ENCODE results near the gene MIS12. TPM values are rescaled to one million over a fixed set of nuclear protein-coding genes. Genes with fewer than 3 reads are reported as not detected.
A peak's percentile ranks its signal among the peaks of the same experiment; 100 is the strongest.

The MIS12 gene, protein sequence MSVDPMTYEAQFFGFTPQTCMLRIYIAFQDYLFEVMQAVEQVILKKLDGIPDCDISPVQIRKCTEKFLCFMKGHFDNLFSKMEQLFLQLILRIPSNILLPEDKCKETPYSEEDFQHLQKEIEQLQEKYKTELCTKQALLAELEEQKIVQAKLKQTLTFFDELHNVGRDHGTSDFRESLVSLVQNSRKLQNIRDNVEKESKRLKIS
- 25.8 and 26.2 TPM in 2 replicates for total RNA-seq (2014; rRNA removed; shearing (Covaris generic))
- polyA plus RNA-seq (2015; cell fraction: cytosol; rRNA removed): 13.7 and 17.0 TPM in 2 replicates
- 53.0 and 159 TPM in 2 replicates for polyA plus RNA-seq (2015; cell fraction: nucleus; rRNA removed)

DNA sequence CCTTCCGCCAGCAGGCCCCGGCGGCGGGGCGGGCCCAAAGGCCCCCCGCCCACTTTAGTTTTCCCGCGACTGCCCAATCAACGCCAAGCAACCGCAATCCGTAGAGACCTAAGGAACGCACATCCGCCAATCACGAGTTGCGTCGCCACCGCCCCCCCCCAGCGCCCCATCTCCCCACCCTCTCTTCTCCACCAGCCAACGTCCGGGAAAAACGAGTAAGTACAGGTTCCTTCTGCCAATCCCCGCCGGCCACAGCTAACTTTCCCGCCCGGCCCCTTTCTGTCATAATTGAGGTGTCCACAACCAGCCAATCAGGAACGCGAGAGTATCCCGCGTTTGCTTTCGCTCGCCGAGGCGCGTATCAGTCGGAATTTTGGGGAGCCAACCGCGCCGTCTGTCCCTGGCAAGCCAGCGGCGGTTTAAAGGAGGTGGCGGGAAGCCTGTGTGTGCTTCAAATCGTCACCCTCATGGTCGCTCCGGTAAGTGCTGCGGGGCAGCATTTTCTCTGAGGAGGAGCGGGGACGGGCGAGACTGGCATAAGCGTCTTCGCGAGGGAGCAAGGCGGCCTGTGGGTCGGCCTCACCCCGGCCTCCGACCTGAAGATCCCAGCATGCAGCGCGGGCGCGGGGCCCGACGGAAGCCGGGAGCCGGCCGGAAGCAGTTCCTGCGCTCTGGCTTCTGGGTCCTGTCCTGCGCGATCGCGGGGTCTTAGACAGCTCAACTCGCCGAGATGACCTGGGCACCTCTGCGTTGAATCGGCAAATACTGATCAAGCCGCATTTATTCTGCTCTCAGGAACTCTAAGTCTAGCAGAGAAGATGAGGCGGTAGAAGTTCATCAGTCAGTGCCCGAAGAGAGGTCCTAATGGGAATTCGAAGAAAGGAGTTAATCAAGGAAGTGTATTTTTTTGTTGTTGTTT is at the start of gene MIS12:
MIS12 (plus strand) TSS at position 361 of the 919 bp plus-strand sequence. CDS start 2,297 bp downstream, outside the sequence.
- in situ Hi-C loops (cut with HindIII; ENCODE audit: low pct_unique_long_range_greater_than_20kb, low sequenced_read_pairs): no loop called here
- peak; percentile 99 for DNase-seq (ENCODE audit: low read depth, low spot score)

DNA sequence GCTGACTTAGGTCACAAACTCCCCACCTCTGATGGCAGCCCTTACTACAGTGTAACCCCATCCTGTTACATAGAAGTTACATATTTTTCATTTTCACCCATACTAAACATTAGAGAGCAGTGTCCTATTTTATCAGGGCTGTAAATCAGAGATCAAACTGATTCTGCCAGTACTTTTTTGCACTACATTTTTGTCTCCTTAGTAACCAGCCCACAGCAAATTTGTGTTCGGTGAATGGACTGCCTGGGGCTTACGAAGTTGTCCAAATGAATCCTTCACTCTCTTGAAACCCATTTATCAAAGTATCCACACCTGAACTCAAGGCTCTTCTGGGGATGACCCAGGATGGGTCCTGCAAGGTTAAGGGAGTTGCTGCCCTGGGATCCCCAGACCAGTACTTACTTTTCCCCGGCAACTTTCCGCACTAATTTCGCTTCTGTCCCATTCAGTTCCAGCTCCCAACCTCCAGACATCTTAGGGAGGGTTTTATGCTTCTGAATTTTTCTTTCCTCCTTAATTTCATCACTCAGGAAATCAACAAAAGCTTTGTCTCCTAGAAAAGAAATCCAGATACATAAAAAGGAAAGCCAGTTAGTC is 48.5 kb upstream of the MIS12 start:
- no peak for DNase-seq (ENCODE audit: low read depth, low spot score)
- in situ Hi-C loops (cut with HindIII; ENCODE audit: low pct_unique_long_range_greater_than_20kb, low sequenced_read_pairs): no loop called here

DNA sequence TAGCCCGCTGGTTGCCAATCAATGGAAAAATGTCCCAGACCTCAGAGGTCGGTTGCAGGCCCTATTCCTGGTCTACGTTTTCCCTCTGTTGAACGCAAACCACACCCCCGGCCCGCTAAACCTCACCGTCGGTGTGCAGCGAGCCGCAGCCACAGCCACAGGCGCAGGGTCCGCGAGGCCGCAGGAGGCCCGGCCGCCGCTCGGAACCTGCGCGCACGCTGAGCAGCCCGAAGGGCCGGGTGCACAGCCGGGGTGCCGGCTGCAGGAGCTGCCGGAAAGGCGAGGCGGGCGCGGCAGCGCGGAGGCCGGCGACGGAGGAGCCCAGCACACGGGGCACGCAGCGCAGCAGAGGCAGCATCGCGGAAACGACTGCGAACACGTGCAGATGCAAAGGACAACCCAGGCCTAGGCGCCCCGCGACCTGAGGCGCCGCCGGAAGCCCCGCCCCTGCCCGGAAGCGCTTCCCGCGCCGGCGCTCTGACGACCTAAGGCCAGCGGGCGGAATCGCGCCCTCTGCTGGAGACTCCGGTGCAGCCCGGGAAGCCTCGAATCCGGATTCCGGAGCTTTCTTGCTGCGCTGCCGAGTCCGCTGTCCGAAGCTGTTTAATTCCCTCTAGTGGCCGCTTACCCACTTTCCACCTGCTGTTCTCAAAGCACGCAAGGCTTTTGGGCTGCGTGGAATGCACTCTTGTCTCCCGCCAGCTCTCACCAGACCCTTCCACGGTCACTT is 47.5 kb upstream of the MIS12 start, which contains the start of gene C1QBP:
C1QBP (minus strand) TSS at position 440 of the 730 bp plus-strand sequence; CDS start at position 358, 82 bp downstream.
- peak; percentile 93 for DNase-seq (ENCODE audit: low read depth, low spot score)
- in situ Hi-C loops (cut with HindIII; ENCODE audit: low pct_unique_long_range_greater_than_20kb, low sequenced_read_pairs): no loop called here

DNA sequence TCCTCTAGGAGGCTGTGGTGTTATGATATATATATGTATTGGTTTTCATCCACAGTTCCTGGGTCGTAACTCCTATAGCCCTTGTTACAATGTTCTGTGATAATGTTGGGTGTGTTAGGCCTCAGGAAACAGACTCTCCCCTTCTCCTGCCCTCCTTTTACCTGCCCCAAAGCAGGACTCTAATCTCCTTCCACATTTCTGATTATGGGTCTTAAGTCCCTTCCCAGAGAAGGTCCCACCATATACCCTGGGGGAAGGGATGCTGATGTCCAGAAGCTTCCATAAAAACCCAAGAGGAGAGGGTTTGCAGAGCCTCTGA is 47.0 kb upstream of the MIS12 start:
- DNase-seq (ENCODE audit: low read depth, low spot score): no peak

DNA sequence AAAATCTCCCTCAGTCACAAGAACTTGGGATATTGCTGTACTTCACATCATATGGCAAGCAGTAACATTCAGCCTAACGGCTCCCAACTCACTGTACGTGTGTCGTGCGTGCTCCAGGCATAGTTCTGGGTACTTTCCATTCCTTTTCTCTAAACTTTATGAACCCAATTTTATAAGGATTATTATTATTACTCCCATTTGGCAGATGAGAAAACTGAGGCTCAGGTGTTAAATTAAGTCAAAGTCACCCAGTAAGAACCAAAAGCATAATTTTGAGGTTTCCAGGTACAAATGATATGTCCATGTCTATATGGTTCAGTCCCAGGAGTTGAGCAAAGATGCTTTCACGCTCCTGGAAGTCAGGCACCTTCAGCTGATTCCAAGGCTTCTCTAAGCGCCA is 42.6 kb upstream of the MIS12 start:
- no peak for DNase-seq (ENCODE audit: low read depth, low spot score)
- in situ Hi-C loops (cut with HindIII; ENCODE audit: low pct_unique_long_range_greater_than_20kb, low sequenced_read_pairs): no loop called here

More for the DNA sequence above, 47.0 kb upstream of the MIS12 start:
- in situ Hi-C loops (cut with HindIII; ENCODE audit: low pct_unique_long_range_greater_than_20kb, low sequenced_read_pairs): no loop called here

DNA sequence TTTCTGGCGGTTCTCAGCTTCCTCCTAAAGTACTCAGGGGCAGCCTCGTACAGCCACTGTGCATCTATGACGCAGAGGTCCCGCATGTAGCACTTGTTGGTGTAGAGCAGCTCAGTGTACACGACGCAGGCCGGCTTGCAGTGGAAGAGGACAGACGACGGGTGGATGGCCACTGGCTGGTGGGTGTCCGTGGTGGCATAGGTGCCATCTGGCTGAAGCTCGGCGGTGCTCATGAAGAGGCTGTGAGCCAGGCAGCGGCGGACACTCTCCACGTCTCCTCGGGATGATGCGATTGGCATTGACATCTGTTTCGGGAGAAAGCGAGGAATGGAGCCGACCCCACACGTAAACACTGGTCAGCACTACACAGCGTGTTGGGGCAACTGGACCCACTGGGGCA is 42.2 kb upstream of the MIS12 start:
- in situ Hi-C loops (cut with HindIII; ENCODE audit: low pct_unique_long_range_greater_than_20kb, low sequenced_read_pairs): no loop called here

DNA sequence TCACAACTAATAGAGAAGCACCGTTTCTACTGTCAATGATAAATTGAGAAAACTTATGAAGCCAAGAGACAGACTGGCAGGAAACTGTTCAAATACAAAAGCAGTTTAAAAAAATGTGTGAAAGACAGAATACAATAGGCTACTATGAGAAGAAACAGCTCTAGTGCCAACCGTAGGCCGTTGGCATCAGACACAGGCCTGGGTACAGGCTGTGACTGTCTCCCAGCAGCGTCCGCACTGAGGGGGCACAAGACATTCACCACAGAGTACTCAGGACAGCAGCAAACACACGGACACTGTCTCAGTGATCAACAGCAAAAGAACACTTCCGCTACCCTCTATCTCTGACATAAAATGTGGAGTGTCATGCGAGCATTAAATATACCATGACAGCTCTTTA is 39.6 kb upstream of the MIS12 start:
- no peak for DNase-seq (ENCODE audit: low read depth, low spot score)
- in situ Hi-C loops (cut with HindIII; ENCODE audit: low pct_unique_long_range_greater_than_20kb, low sequenced_read_pairs): no loop called here

More for the DNA sequence above, 42.2 kb upstream of the MIS12 start:
- DNase-seq (ENCODE audit: low read depth, low spot score): no peak

DNA sequence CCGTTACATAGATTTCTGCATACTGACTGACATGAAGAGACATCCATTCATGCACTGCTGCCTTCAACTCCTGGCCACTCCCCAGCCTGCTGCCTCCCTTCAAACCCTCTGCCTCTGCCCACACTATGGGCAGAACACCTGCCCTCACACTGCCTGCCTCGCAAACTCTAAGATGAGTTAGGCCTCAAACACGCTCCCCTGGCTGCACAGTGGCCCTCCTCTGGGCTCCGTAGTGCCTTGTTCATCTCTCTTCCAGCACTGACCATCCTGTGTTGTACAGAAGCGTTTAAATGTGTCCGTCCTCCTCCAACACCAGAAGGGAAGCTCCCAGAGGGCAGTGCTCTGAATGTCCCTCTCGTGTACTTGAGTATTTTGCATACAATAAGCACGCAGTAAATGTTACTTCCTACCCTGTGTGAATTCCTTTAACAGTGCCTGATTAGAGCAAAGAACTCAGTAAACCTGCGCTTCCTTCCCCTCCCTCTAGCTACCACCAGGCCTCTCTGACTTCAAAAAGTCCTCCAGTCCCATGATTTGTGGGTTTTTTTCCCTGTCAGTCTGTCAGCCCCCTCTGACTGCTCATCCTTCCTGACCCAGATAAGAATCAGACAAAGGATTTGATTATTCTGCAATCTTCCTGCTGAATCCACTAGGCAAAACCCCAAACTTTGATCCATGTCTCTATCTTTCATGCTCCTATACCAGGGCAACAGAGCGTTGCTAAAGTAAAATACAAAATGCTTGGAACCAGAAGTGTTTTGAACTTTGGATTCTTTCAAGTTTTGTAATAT is 21.5 kb upstream of the MIS12 start:
- DNase-seq (ENCODE audit: low read depth, low spot score): peak; percentile 91
- in situ Hi-C loops (cut with HindIII; ENCODE audit: low pct_unique_long_range_greater_than_20kb, low sequenced_read_pairs): no loop called here

DNA sequence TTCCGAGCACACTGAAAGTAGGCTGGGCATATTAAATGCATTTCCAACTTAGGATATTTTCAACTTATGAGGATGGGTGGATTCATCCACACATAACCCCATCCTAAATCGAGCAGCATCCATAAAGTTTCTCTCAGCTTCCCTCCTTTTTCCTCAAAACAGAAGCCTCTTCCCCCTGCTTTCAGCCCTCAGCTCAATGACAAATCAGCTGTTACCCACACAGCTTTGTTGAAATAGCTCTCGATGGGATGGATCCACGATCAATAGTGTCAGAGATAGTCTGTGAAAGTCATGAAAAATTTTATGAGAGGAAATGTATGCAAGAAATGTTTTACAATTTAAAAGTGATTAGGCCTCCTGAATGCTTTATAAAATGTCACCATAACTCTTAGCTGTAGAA is 20.1 kb upstream of the MIS12 start:
- in situ Hi-C loops (cut with HindIII; ENCODE audit: low pct_unique_long_range_greater_than_20kb, low sequenced_read_pairs): no loop called here
- DNase-seq (ENCODE audit: low read depth, low spot score): no peak

DNA sequence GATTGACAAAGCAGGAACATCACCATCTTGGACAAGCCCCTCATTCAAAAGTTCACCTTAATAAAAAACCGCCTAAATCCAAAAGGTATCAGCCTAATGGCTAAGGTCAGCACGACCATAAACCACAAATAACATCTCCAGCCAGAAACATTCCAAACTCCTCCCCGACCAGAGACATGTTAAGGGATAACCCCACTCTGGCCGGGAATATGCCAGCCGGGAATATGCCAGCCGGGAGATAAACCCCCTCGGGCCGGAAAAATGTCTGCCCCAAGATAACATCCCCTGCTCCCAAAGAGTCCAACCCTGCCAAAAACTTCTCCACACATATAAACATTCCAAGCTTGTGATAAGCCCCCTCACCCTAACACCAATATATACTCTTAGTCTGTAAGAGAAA is 18.9 kb upstream of the MIS12 start:
- in situ Hi-C loops (cut with HindIII; ENCODE audit: low pct_unique_long_range_greater_than_20kb, low sequenced_read_pairs): no loop called here
- DNase-seq (ENCODE audit: low read depth, low spot score): no peak

DNA sequence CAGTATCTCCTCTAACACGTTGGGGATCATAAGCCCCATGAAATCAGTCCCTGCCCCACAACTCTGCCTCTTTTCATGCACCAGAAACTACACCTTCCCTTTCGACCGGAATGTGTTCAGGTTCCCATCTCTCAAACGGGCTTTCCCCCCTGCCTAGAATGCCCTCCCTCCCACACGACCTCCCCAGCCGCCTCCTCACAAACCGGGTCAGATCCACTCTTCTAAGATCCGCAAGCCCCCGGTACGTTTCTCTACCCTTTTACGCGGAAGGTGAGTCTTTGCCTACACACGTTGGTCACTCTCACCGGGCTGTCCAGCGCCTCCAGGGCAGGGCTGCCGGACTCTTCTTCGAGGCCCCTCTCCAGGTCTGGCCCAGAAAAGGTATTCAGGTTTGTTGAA is 18.3 kb upstream of the MIS12 start:
- in situ Hi-C loops (cut with HindIII; ENCODE audit: low pct_unique_long_range_greater_than_20kb, low sequenced_read_pairs): no loop called here
- no peak for DNase-seq (ENCODE audit: low read depth, low spot score)

DNA sequence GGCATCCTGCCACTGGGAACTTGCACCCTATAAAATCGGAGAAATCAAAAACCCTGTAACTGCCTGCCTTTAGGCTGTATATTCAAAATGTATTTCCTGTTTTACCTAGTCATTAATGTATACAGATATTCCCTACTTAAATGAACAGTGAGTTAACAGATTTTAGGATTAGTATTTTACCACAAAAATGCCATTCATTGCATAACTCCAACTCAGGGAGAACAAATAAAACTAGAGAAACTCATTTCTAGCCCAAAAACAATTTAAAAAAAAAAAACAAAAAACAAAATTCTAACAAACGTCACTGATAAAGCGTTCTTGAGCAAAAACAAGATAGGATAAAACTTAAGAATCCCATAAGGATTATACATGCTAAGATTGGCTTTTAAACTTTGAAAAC is 13.9 kb upstream of the MIS12 start:
- DNase-seq (ENCODE audit: low read depth, low spot score): no peak
- in situ Hi-C loops (cut with HindIII; ENCODE audit: low pct_unique_long_range_greater_than_20kb, low sequenced_read_pairs): no loop called here

DNA sequence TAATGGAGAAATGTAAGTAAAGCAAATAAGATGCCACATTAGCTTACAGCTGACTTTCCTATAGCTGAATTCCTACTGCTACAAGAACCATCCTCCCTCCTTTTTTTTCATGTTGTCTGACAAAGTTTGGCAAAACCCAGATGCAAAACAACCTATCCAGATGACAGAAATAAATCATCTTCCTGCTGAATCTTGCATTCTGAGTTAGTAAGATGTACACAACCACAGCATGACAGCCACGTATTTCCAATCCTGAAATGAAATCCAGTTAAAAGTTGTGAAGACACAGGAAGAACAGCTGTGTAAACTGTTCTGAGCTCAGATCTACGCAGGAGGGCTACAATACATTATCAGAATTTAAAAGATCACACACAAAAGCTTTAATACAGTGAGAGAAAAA is 12.5 kb upstream of the MIS12 start:
- in situ Hi-C loops (cut with HindIII; ENCODE audit: low pct_unique_long_range_greater_than_20kb, low sequenced_read_pairs): no loop called here
- DNase-seq (ENCODE audit: low read depth, low spot score): no peak

DNA sequence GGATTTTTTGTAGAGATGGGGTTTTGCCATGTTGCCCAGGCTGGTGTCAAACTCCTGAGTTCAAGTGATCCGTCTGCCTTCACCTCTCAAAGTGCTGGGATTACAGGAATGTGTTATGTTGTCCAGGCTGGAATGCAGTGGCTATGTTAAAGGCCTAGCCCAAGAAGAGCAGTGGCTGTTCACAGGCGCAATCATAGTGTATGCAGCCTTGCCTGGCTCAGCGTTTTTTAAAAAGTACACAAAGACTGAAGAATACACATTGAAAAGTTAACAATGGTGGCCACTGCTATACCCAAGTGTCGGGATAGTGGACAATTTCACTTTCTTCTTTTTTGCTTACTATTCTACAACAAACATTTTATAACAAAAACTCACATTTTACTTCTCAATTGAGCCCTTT is 7.4 kb upstream of the MIS12 start:
- no peak for DNase-seq (ENCODE audit: low read depth, low spot score)
- in situ Hi-C loops (cut with HindIII; ENCODE audit: low pct_unique_long_range_greater_than_20kb, low sequenced_read_pairs): no loop called here

DNA sequence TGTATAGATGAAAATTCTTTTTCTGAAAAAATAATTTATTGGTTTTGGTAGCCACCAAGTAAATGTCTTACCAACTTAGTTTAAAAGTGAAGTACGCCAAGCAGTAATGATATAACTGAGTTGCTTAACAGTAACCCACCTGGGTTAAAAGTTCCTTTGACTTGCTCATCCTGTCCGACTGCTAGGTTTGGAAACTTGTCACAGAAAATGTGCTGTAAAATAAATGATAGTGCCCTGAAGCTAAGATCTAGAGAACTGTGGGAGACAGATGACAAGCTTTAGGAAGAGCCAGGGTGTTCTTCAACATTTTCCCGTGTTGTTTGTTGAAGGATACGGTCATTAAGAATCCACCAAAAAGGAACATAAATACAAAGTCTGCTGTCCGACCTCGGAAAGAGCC is 5.4 kb upstream of the MIS12 start:
- in situ Hi-C loops (cut with HindIII; ENCODE audit: low pct_unique_long_range_greater_than_20kb, low sequenced_read_pairs): no loop called here

DNA sequence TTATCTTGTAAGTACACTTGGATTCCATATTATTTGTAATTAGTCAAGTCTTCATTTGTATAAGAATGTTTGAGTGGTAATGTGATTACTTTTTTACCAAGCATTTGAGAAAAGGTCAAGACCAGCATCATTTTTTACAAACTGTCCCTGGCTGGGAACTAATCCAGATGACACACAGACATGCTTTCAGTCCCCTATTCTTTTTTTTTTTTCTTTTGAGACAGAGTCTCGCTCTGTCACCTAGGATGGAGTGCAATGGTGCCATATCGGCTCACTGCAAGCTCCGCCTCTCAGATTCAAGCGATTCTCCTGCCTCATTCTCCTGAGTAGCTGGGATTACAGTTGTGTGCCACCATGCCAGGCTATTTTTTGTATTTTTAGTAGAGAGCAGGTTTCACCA is 4.9 kb upstream of the MIS12 start:
- in situ Hi-C loops (cut with HindIII; ENCODE audit: low pct_unique_long_range_greater_than_20kb, low sequenced_read_pairs): no loop called here
- DNase-seq (ENCODE audit: low read depth, low spot score): no peak

More for the DNA sequence above, 5.4 kb upstream of the MIS12 start:
- no peak for DNase-seq (ENCODE audit: low read depth, low spot score)

Measured in SK-MEL-5 (cell line).